ENCODE data around the gene COL7A1.

- TF ChIP-seq HDGF (IDR thresholded peaks at IDR 0.05; ENCODE audit: borderline replicate concordance) (no peak), CTBP1 (IDR thresholded peaks at IDR 0.05; ENCODE audit: borderline replicate concordance) (no peak), FOXK2 (IDR thresholded peaks at IDR 0.05) (no peak), LEF1 (IDR thresholded peaks at IDR 0.05; ENCODE audit: borderline replicate concordance) (no peak), NFRKB (IDR thresholded peaks at IDR 0.05) (no peak), ELF4 (IDR thresholded peaks at IDR 0.05) (no peak), FOXA1 (IDR thresholded peaks at IDR 0.05) (no peak), SP1 (IDR thresholded peaks at IDR 0.05) (no peak), PKNOX1 (IDR thresholded peaks at IDR 0.05) (no peak), BHLHE40 (IDR thresholded peaks at IDR 0.05; ENCODE audit: borderline replicate concordance) (no peak), SUZ12 (IDR thresholded peaks at IDR 0.05) (no peak), TARDBP (IDR thresholded peaks at IDR 0.05) (no peak)
Observed at GRCh38 chr3:48630833-48631232, 35.7 kb upstream of the COL7A1 start.
